GM23248 (cell line): ENCODE measurements around the gene RAB3C. TPM values are rescaled to one million over a fixed set of nuclear protein-coding genes. Genes with fewer than 3 reads are reported as not detected.

Source experiments
- DNase-seq: peaks from one replicate; pipeline ENCODE4 v3.0.0-alpha.2; 2015
- H2AFZ ChIP-seq: fragments of 200-600 bp; sonication (generic); 2 replicates; pipeline ENCODE4 v1.6.1; 2016; ENCODE audit warnings: antibody characterized with exemption
- H3F3A ChIP-seq: fragments of 200-600 bp; sonication (generic); 2 replicates; pipeline ENCODE4 v1.6.1; 2016; ENCODE audit warnings: mild to moderate bottlenecking, antibody characterized with exemption, mixed run types; ENCODE audit not compliant: insufficient read depth
- H3K27ac ChIP-seq: fragments of 200-600 bp; sonication (generic); 2 replicates; pipeline ENCODE4 v1.5.1; 2016; ENCODE audit warnings: mild to moderate bottlenecking
- H3K27me3 ChIP-seq: fragments of 200-600 bp; sonication (generic); replicated peaks from 2 replicates; pipeline ENCODE4 v1.6.1; 2016; ENCODE audit warnings: mild to moderate bottlenecking; ENCODE audit not compliant: insufficient read depth
- H3K36me3 ChIP-seq: fragments of 200-600 bp; sonication (generic); 2 replicates; pipeline ENCODE4 v1.6.1; 2016; ENCODE audit warnings: low read depth, mild to moderate bottlenecking
- H3K4me1 ChIP-seq: fragments of 200-600 bp; sonication (generic); 2 replicates; pipeline ENCODE4 v1.6.1; 2016; ENCODE audit warnings: mild to moderate bottlenecking; ENCODE audit not compliant: insufficient read depth
- H3K4me2 ChIP-seq: fragments of 200-600 bp; sonication (generic); one replicate; pipeline ENCODE4 v1.6.1; 2016; ENCODE audit warnings: mild to moderate bottlenecking; ENCODE audit not compliant: unreplicated experiment
- H3K4me3 ChIP-seq: fragments of 200-600 bp; sonication (generic); 2 replicates; pipeline ENCODE4 v1.5.1; 2016; ENCODE audit warnings: mild to moderate bottlenecking
- H3K79me2 ChIP-seq: fragments of 200-600 bp; sonication (generic); 2 replicates; pipeline ENCODE4 v1.6.1; 2016; ENCODE audit warnings: mild to moderate bottlenecking; ENCODE audit not compliant: insufficient read depth
- H3K9ac ChIP-seq: fragments of 200-600 bp; sonication (generic); 2 replicates; pipeline ENCODE4 v1.6.1; 2016; ENCODE audit warnings: mild to moderate bottlenecking
- H3K9me2 ChIP-seq: fragments of 200-600 bp; sonication (generic); 2 replicates; pipeline ENCODE4 v1.6.1; 2016; ENCODE audit warnings: mixed run types, mild to moderate bottlenecking, moderate library complexity; ENCODE audit not compliant: insufficient read depth
- H3K9me3 ChIP-seq: fragments of 200-600 bp; sonication (generic); one replicate; pipeline ENCODE4 v1.6.1; 2017; ENCODE audit warnings: low read depth
- H4K20me1 ChIP-seq: fragments of 200-600 bp; sonication (generic); 2 replicates; pipeline ENCODE4 v1.6.0; 2016; ENCODE audit not compliant: insufficient read depth
- EZH2 ChIP-seq: fragments of 200-600 bp; sonication (generic); IDR thresholded peaks from 2 replicates; pipeline ENCODE4 v1.6.1; 2018; ENCODE audit warnings: antibody characterized with exemption, mild to moderate bottlenecking; ENCODE audit not compliant: insufficient read depth, poor library complexity, severe bottlenecking
- EZH2phosphoT487 ChIP-seq: fragments of 200-600 bp; sonication (generic); IDR thresholded peaks from 2 replicates; pipeline ENCODE4 v1.6.1; 2018; ENCODE audit warnings: antibody characterized with exemption, moderate library complexity, mild to moderate bottlenecking, low read depth; ENCODE audit not compliant: insufficient read depth
- WGBS, 2 experiments: methylation state at CpG; one replicate each; pipeline ENCODE4 v1.1.6; 2015 to 2017; ENCODE audit warnings: low lambda C conversion rate in 2 of 2, low coverage in 1 of 2; ENCODE audit errors: missing lambda C conversion rate in 2 of 2; 5-methylcytosine and 5-hydroxymethylcytosine counted together
- in situ Hi-C: fragments of 300-500 bp; cut with MboI; formaldehyde crosslinking; loops from 2 replicates; pipeline ENCODE4 v1.15.0; 2020
- polyA plus RNA-seq: library from polyadenylated mRNA; unstranded; fragments of >200 nt; fragmentation: Nextera tagmentation; extraction: Ambion mirVana; gene quantifications from 2 replicates; pipeline ENCODE4 v1.2.1, GENCODE V29; 2016
- total RNA-seq: library from RNA; depleted of rRNA; stranded (reverse); fragments of >200 nt; shearing (Covaris generic); gene quantifications from 2 replicates; pipeline ENCODE4 v1.2.3, GENCODE V29; 2014

The RAB3C gene
- total and polyA plus RNA-seq, 2 experiments from 2014 or later: not detected

- in situ Hi-C loops: loop anchor here (10.0 kb wide), 2 partner anchors 114 to 284 kb away; no protein-coding TSS in a partner anchor
- H4K20me1 ChIP-seq: no peaks in the 10 kb centered on the region
- no peaks in the 10 kb centered on the region for H3K9me2 ChIP-seq
- peak overlapping the region; percentile 94 for H3K4me2 ChIP-seq
- H3K27me3 ChIP-seq: no peaks in the 10 kb centered on the region
- H3F3A ChIP-seq: peaks cover 9% of the 10 kb centered on the region; the same call in 1 of the 2 replicates
- no peaks in the 10 kb centered on the region for H3K36me3 ChIP-seq
- TF ChIP-seq EZH2phosphoT487 (no peak), EZH2 (no peak)
- peak overlapping the region; percentile 81 for H2AFZ ChIP-seq
- no peak for DNase-seq
- H3K9ac ChIP-seq: peak overlapping the region; percentile 80; the same call in 1 of the 2 replicates
- WGBS, 2 experiments: 89 to 91% methylated on average over 6 of the region's 6 CpGs
- H3K27ac ChIP-seq: peak overlapping the region; percentile 84
- no peak overlapping the region; the same call in 1 of the 2 replicates for H3K4me3 ChIP-seq
- no peaks in the 10 kb centered on the region for H3K9me3 ChIP-seq
- no peaks in the 10 kb centered on the region for H3K79me2 ChIP-seq
- H3K4me1 ChIP-seq: peaks cover 14% of the 10 kb centered on the region
Observed at GRCh38 chr5:58890701-58891085, 307.8 kb downstream of the RAB3C start.

- Histone ChIP-seq H3K9me2 (no peaks in the 10 kb centered on the region), H3K27ac (peak overlapping the region; percentile 84), H2AFZ (peak overlapping the region; percentile 81), H3K4me1 (peaks cover 14% of the 10 kb centered on the region), H3K79me2 (no peaks in the 10 kb centered on the region), H3K9me3 (no peaks in the 10 kb centered on the region), H3K4me2 (peak overlapping the region; percentile 94), H3K4me3 (peak overlapping the region; percentile 72), H3F3A (peaks cover 9% of the 10 kb centered on the region; the same call in 1 of the 2 replicates), H3K9ac (peak overlapping the region; percentile 80), H4K20me1 (no peaks in the 10 kb centered on the region), H3K27me3 (no peaks in the 10 kb centered on the region), H3K36me3 (no peaks in the 10 kb centered on the region)
- in situ Hi-C loops: loop anchor here (10.0 kb wide), 2 partner anchors 113 to 283 kb away; no protein-coding TSS in a partner anchor
- peak; percentile 87 for DNase-seq
- WGBS, 2 experiments: 6 to 9% methylated on average over 17 to 18 of the region's 18 CpGs
- no peak for TF ChIP-seq EZH2
- TF ChIP-seq EZH2phosphoT487: 0 out of 2 replicates have a peak, but pooled peaks have one; percentile 39
Observed at GRCh38 chr5:58891086-58891970, 308.5 kb downstream of the RAB3C start.

GRCh38 chr5:58891971-58892343 is 309.1 kb downstream of the RAB3C start:
- Histone ChIP-seq H3K9me3 (no peaks in the 10 kb centered on the region), H3K4me3 (peak overlapping the region; percentile 72), H2AFZ (peak overlapping the region; percentile 81), H3K36me3 (no peaks in the 10 kb centered on the region), H3F3A (peaks cover 9% of the 10 kb centered on the region; the same call in 1 of the 2 replicates), H3K9ac (peak overlapping the region; percentile 80), H3K4me2 (peak overlapping the region; percentile 94), H3K27ac (peak overlapping the region; percentile 84), H3K4me1 (peaks cover 14% of the 10 kb centered on the region), H3K79me2 (no peaks in the 10 kb centered on the region), H3K9me2 (no peaks in the 10 kb centered on the region), H4K20me1 (no peaks in the 10 kb centered on the region), H3K27me3 (no peaks in the 10 kb centered on the region)
- DNase-seq: no peak
- in situ Hi-C loops: loop anchor here (10.0 kb wide), 2 partner anchors 113 to 283 kb away; no protein-coding TSS in a partner anchor
- no peak for TF ChIP-seq EZH2phosphoT487
- TF ChIP-seq EZH2: no peak

- Histone ChIP-seq H3K9me2 (no peaks in the 10 kb centered on the region), H3K79me2 (no peaks in the 10 kb centered on the region), H3K4me3 (no peak overlapping the region), H3K27ac (no peak overlapping the region), H3K4me2 (no peak overlapping the region), H4K20me1 (no peaks in the 10 kb centered on the region), H3K27me3 (no peaks in the 10 kb centered on the region), H3K4me1 (peaks cover 14% of the 10 kb centered on the region), H3K9ac (no peak overlapping the region), H3K9me3 (no peaks in the 10 kb centered on the region), H3F3A (peaks cover 9% of the 10 kb centered on the region; the same call in 1 of the 2 replicates), H3K36me3 (no peaks in the 10 kb centered on the region), H2AFZ (no peak overlapping the region)
- DNase-seq: no peak
- 100% methylated on average over 1 of the region's 1 CpG for WGBS, 2 experiments
- in situ Hi-C loops: loop anchor here (10.0 kb wide), 2 partner anchors 111 to 281 kb away; no protein-coding TSS in a partner anchor
- no peak for TF ChIP-seq EZH2phosphoT487
- TF ChIP-seq EZH2: no peak
Observed at GRCh38 chr5:58893551-58893950, 310.7 kb downstream of the RAB3C start.
